ENCODE data around the gene PRKCH. TPM values are rescaled to one million over a fixed set of nuclear protein-coding genes. Genes with fewer than 3 reads are reported as not detected.

PRKCH gene
- total and polyA plus RNA-seq, 10 of the 15 experiments (the other 5 are each of a cell fraction or from before 2014, with no cell fraction given): 10.7 to 140 (median 33.2) TPM

- TF ChIP-seq MEF2B (IDR thresholded peaks at IDR 0.05; ENCODE audit: partially characterized antibody, poor library complexity, severe bottlenecking): peak; percentile 55
- peak; percentile 71 for TF ChIP-seq MTA2 (IDR thresholded peaks at IDR 0.05; ENCODE audit: low read depth)
- peak; percentile 75 for TF ChIP-seq JUNB (IDR thresholded peaks at IDR 0.05)
- TF ChIP-seq ZNF274 (IDR thresholded peaks at IDR 0.05; ENCODE audit: insufficient read depth, insufficient read length): no peak
- TF ChIP-seq MTA3 (IDR thresholded peaks at IDR 0.05; ENCODE audit: borderline replicate concordance, low read length): peak; percentile 81
- TF ChIP-seq ZBTB33 (IDR thresholded peaks at IDR 0.05): no peak
- TF ChIP-seq POLR2AphosphoS2 (IDR thresholded peaks at IDR 0.05; ENCODE audit: low read depth, low read length): no peak
- TF ChIP-seq ZNF384 (IDR thresholded peaks at IDR 0.05; ENCODE audit: borderline replicate concordance, low read depth, low read length): no peak
- no peak for TF ChIP-seq RAD21 (IDR thresholded peaks at IDR 0.05; ENCODE audit: insufficient read depth, low read depth, low read length)
- TF ChIP-seq SMAD1 (IDR thresholded peaks at IDR 0.05; ENCODE audit: low read depth, partially characterized antibody): no peak
- peak; percentile 85 for TF ChIP-seq NFIC (IDR thresholded peaks at IDR 0.05; ENCODE audit: low read depth, low read length)
- TF ChIP-seq CHD2 (IDR thresholded peaks at IDR 0.05; ENCODE audit: borderline replicate concordance, low read depth, low read length): no peak
- no peak for TF ChIP-seq RBBP5 (conservative IDR thresholded peaks at IDR 0.05)
- no peak for TF ChIP-seq ZBTB11 (CRISPR knock-in tag; IDR thresholded peaks at IDR 0.05)
- TF ChIP-seq SIX5 (IDR thresholded peaks at IDR 0.05; ENCODE audit: low read depth, low read length, severe bottlenecking): no peak
- TF ChIP-seq RUNX3 (IDR thresholded peaks at IDR 0.05; ENCODE audit: low read length): peak; percentile 87
- TF ChIP-seq ZNF24 (IDR thresholded peaks at IDR 0.05): no peak
- no peak for TF ChIP-seq ESRRA (IDR thresholded peaks at IDR 0.05; ENCODE audit: low read length)
- no peak for TF ChIP-seq PRDM15 (CRISPR knock-in tag; IDR thresholded peaks at IDR 0.05)
- TF ChIP-seq IKZF2 (IDR thresholded peaks at IDR 0.05): peak; percentile 77 to 81
- TF ChIP-seq DPF2 (IDR thresholded peaks at IDR 0.05): no peak; the same call in 1 of the 2 replicates
Measured at GRCh38 chr14:61525293-61526011, 204.1 kb downstream of the PRKCH start (continued).

Data from GM12878 (cell line).